Mucosa of stomach (tissue), 1 donor: Measurements from ENCODE around the gene TDRD5.

ENCODE experiments used
- H3K27me3 ChIP-seq: one replicate; pipeline ENCODE4 v1.7.0; 2013; ENCODE audit warnings: mild to moderate bottlenecking, low read length; ENCODE audit not compliant: control insufficient read depth, insufficient read depth
- H3K36me3 ChIP-seq: one replicate; pipeline ENCODE4 v1.7.0; 2013; ENCODE audit warnings: low read length; ENCODE audit not compliant: control insufficient read depth, insufficient read depth
- H3K4me1 ChIP-seq: one replicate; pipeline ENCODE4 v1.7.0; 2013; ENCODE audit warnings: mild to moderate bottlenecking, low read length; ENCODE audit not compliant: control insufficient read depth, insufficient read depth
- H3K4me3 ChIP-seq: one replicate; pipeline ENCODE4 v1.7.0; 2013; ENCODE audit warnings: low read length
- H3K9ac ChIP-seq: one replicate; pipeline ENCODE4 v1.7.0; 2013; ENCODE audit warnings: mild to moderate bottlenecking, low read length, moderate library complexity
- H3K9me3 ChIP-seq: one replicate; pipeline ENCODE4 v1.7.0; 2013; ENCODE audit warnings: mild to moderate bottlenecking, low read length, moderate library complexity; ENCODE audit not compliant: control insufficient read depth
- donor health status: Pancreatic carcinoma.

TDRD5 gene

DNA sequence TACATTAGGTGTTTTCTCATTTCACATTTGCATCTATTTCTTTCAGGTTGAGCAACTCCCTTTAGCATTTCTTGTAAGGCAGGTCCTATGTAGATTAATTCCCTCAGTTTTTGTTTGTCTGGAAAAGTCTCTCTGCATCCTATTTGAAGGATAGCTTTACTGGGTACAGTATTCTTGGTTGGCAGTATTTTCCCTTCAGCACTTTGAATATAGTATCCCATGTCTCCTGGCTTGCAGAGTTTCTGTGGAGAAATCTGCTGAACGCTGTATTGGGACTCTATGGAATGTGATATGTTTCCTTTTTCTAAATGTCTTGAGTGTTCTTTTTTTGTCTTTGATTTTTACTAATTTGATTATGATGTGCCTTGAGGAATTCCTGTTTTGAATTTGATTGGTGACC, 122.5 kb downstream of the TDRD5 start:
- peaks cover 15% of the 10 kb centered on the region for H3K4me1 ChIP-seq
- H3K36me3 ChIP-seq = no peaks in the 10 kb centered on the region
- H3K9ac ChIP-seq = no peak overlapping the region
- no peaks in the 10 kb centered on the region for H3K27me3 ChIP-seq
- H3K4me3 ChIP-seq = no peak overlapping the region
- no peaks in the 10 kb centered on the region for H3K9me3 ChIP-seq

DNA sequence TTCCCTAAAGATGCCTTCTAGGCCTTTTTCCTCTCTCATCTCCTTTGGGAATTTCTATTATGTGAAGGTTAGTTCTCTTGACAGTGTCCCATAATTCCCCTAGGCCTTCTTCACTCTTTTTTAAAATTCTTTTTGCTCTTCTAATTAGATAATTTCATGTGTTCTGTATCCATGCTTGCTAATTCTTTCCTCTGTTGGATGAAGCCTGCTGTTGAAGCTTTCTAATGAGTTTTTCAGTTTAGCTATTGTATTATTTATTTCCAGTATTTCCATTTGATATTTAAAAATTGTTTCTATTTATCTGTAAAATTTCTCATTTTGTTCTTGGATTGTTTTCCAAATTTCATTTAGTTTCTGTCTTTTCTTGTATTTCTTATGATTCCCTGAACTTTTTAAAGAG, 123.0 kb downstream of the TDRD5 start:
- H3K27me3 ChIP-seq = no peaks in the 10 kb centered on the region
- H3K9me3 ChIP-seq = no peaks in the 10 kb centered on the region
- no peak overlapping the region for H3K4me3 ChIP-seq
- peaks cover 10% of the 10 kb centered on the region for H3K4me1 ChIP-seq
- no peaks in the 10 kb centered on the region for H3K36me3 ChIP-seq
- no peak overlapping the region for H3K9ac ChIP-seq

DNA sequence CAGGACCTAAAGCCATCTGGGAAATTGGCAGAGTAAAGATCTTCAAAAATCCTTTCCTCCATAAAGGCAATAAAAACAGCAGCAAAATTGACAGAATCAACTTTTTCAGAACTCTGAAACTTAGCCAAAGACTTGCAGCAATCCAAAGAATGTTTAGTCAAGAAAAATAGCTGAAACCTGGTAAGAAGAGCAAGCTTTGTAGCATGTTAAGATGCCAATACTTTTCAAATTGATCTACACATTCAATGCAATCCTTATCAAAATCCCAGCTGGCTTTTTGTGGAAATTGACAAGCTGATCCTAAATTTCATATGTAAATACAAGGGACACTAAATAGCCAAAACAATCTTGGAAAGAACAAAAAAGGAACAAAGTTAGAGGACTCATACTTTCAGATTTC, 127.6 kb downstream of the TDRD5 start:
- Histone ChIP-seq H3K9me3 (no peaks in the 10 kb centered on the region), H3K27me3 (no peaks in the 10 kb centered on the region), H3K36me3 (no peaks in the 10 kb centered on the region), H3K9ac (no peak overlapping the region), H3K4me1 (no peaks in the 10 kb centered on the region), H3K4me3 (no peak overlapping the region)

DNA sequence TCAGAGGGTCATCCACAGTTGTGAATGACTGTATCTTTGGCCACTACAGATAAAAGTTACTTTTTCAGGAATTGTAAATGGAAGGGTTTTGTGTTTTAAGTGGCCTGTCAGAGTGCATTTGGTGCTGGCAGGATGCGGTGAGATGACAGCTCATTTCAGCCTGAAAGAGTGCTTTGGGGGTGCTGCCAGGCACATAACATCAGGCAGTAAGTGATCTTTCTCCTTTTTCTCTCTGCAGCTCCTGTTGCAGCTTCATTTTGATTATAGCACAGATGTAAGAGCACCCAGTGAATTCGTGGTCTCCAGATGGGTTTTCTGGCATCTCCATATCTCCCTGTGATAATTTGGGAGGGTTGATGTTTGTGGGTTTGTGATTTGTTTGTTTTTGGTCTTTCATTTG, 136.6 kb downstream of the TDRD5 start:
- Histone ChIP-seq H3K27me3 (peaks cover 6% of the 10 kb centered on the region), H3K4me1 (no peaks in the 10 kb centered on the region), H3K9me3 (no peaks in the 10 kb centered on the region), H3K9ac (no peak overlapping the region), H3K4me3 (no peak overlapping the region), H3K36me3 (no peaks in the 10 kb centered on the region)

GRCh38 chr1:179729881-179730280, 138.2 kb downstream of the TDRD5 start:
- H3K4me1 ChIP-seq = no peaks in the 10 kb centered on the region
- H3K36me3 ChIP-seq = no peaks in the 10 kb centered on the region
- H3K9ac ChIP-seq = no peak overlapping the region
- H3K4me3 ChIP-seq = no peak overlapping the region
- H3K27me3 ChIP-seq = peaks cover 6% of the 10 kb centered on the region
- no peaks in the 10 kb centered on the region for H3K9me3 ChIP-seq

- H3K27me3 ChIP-seq = peaks cover 6% of the 10 kb centered on the region
- H3K36me3 ChIP-seq = no peaks in the 10 kb centered on the region
- no peaks in the 10 kb centered on the region for H3K9me3 ChIP-seq
- H3K4me3 ChIP-seq = no peak overlapping the region
- H3K9ac ChIP-seq = no peak overlapping the region
- no peaks in the 10 kb centered on the region for H3K4me1 ChIP-seq
Observed at GRCh38 chr1:179731643-179732042, 140.0 kb downstream of the TDRD5 start.
